ENCODE data around the gene MYCL. TPM values are rescaled to one million over a fixed set of nuclear protein-coding genes. Genes with fewer than 3 reads are reported as not detected.

The MYCL gene
- total RNA-seq, 1 experiment from 2014 or later, result 18.4 TPM

- peak overlapping the region in 1 of 3 experiments; percentile 94; a peak in 2 of 7 replicates for H3K27ac Mint-ChIP-seq
- Histone ChIP-seq H3K79me2 (ENCODE audit: insufficient read depth, low read length) (no peaks in the 10 kb centered on the region), H2BK5ac (ENCODE audit: insufficient read length, low read length) (no peak overlapping the region), H3K4me1 (ENCODE audit: insufficient read depth, low read length) (peaks cover 12% of the 10 kb centered on the region; the same call in 1 of the 2 replicates), H3K9me3 (ENCODE audit: control insufficient read depth, low read depth, low read length) (no peaks in the 10 kb centered on the region), H3K14ac (ENCODE audit: insufficient read depth, low read length) (no peak overlapping the region), H2BK12ac (ENCODE audit: insufficient read length, low read depth, low read length) (no peak overlapping the region), H2AFZ (ENCODE audit: low read length) (no peak overlapping the region), H3K27me3 (ENCODE audit: insufficient read depth, low read length) (peaks cover 4% of the 10 kb centered on the region; the same call in 1 of the 2 replicates), H3K23me2 (ENCODE audit: insufficient read length, low read depth, low read length, poor library complexity, severe bottlenecking) (peaks cover 19% of the 10 kb centered on the region), H3K23ac (ENCODE audit: insufficient read length, low read depth, low read length) (no peak overlapping the region), H3K56ac (ENCODE audit: insufficient read length, low read depth, low read length) (no peak overlapping the region), H4K8ac (replicated peaks; ENCODE audit: insufficient read length, low read depth, low read length) (no peak overlapping the region), H3K4ac (ENCODE audit: low read depth, low read length) (no peak overlapping the region), H4K20me1 (ENCODE audit: control insufficient read depth, insufficient read depth, insufficient read length) (no peaks in the 10 kb centered on the region), H4K91ac (ENCODE audit: insufficient read length, low read depth, low read length) (no peak overlapping the region), H3K9ac (ENCODE audit: extremely low read depth, insufficient read length, low read length) (no peak overlapping the region), H3K79me1 (ENCODE audit: insufficient read depth, low read depth, low read length, poor library complexity, severe bottlenecking) (no peaks in the 10 kb centered on the region), H2BK20ac (ENCODE audit: low read depth, low read length, poor library complexity, severe bottlenecking) (no peak overlapping the region), H3T11ph (ENCODE audit: low read length) (no peak overlapping the region), H2BK15ac (ENCODE audit: low read depth, low read length) (no peak overlapping the region), H3K4me2 (ENCODE audit: insufficient read depth, insufficient read length, low read length) (peak overlapping the region; percentile 70), H2AK5ac (ENCODE audit: insufficient read length, low read length) (no peak overlapping the region), H3K18ac (ENCODE audit: insufficient read length, low read depth, low read length) (no peak overlapping the region), H2BK120ac (ENCODE audit: low read depth, low read length, poor library complexity, severe bottlenecking) (no peak overlapping the region), H3K27ac (ENCODE audit: insufficient read length, low read depth, low read length) (no peak overlapping the region), H4K5ac (ENCODE audit: insufficient read length, low read depth, low read length) (no peak overlapping the region)
- TF ChIP-seq CTCF (conservative IDR thresholded peaks at IDR 0.05), result no peak
- peaks cover 55 to 62% of the 10 kb centered on the region in 2 experiments for H3K4me1 Mint-ChIP-seq
- H3K27me3 Mint-ChIP-seq (ENCODE audit: low read depth), result peaks cover 28% of the 10 kb centered on the region
- H3K9me3 Mint-ChIP-seq, result peaks cover 0 to 2% of the 10 kb centered on the region in 2 experiments; a peak in 1 of 5 replicates
- peak overlapping the region; percentile 78 to 93 for H3K4me3 Mint-ChIP-seq
- no peak for DNase-seq
- WGBS (ENCODE audit: extremely low coverage, insufficient read length, low lambda C conversion rate), result no CpG with 5 or more reads among the region's 8 CpGs
- H3K36me3 Mint-ChIP-seq (ENCODE audit: insufficient read depth in 1 of 3, low read depth in 3 of 3), result peaks cover 2 to 26% (median 7%) of the 10 kb centered on the region in 3 experiments; a peak in 6 of 7 replicates
These were observed 1.8 kb downstream of the MYCL start for GRCh38 chr1:39899611-39900538.
